Adipocyte (in vitro differentiated cells): ENCODE measurements around the gene RPN2.

Source experiments
- DNase-seq: peaks from one replicate; pipeline ENCODE4 v3.0.0-alpha.2; 2015; ENCODE audit warnings: low read depth
- H3K27me3 ChIP-seq: replicated peaks from 2 replicates; pipeline ENCODE4 v1.7.0; 2013; ENCODE audit warnings: mild to moderate bottlenecking, low read length, moderate library complexity; ENCODE audit not compliant: control insufficient read depth, insufficient read depth
- H3K36me3 ChIP-seq: 2 replicates; pipeline ENCODE4 v1.7.0; 2013; ENCODE audit warnings: low read length, mild to moderate bottlenecking, moderate library complexity; ENCODE audit not compliant: control insufficient read depth, insufficient read depth, severe bottlenecking
- H3K4me1 ChIP-seq: 2 replicates; pipeline ENCODE4 v1.7.0; 2013; ENCODE audit warnings: mild to moderate bottlenecking, low read length, moderate library complexity; ENCODE audit not compliant: control insufficient read depth, insufficient read depth
- H3K4me3 ChIP-seq: 2 replicates; pipeline ENCODE4 v1.7.0; 2013; ENCODE audit warnings: mild to moderate bottlenecking, low read length, moderate library complexity
- H3K9ac ChIP-seq: 2 replicates; pipeline ENCODE4 v1.7.0; 2013; ENCODE audit warnings: mild to moderate bottlenecking, low read length, moderate library complexity
- H3K9me3 ChIP-seq: 2 replicates; pipeline ENCODE4 v1.7.0; 2013; ENCODE audit warnings: mild to moderate bottlenecking, low read length, moderate library complexity; ENCODE audit not compliant: control insufficient read depth

Gene RPN2

GRCh38 chr20:37288091-37288490 lies 109.0 kb downstream of the RPN2 start:
- H3K27me3 ChIP-seq = no peaks in the 10 kb centered on the region
- peaks cover 29% of the 10 kb centered on the region for H3K4me1 ChIP-seq
- H3K36me3 ChIP-seq = peaks cover 5% of the 10 kb centered on the region
- no peak overlapping the region for H3K4me3 ChIP-seq
- no peak for DNase-seq
- H3K9ac ChIP-seq = no peak overlapping the region
- H3K9me3 ChIP-seq = no peaks in the 10 kb centered on the region

- DNase-seq = no peak
Measured at GRCh38 chr20:37290158-37290810, 111.2 kb downstream of the RPN2 start.

More at GRCh38 chr20:37290158-37290810, 111.2 kb downstream of the RPN2 start:
- Histone ChIP-seq H3K4me1 (peaks cover 42% of the 10 kb centered on the region), H3K9ac (peak overlapping the region; percentile 99), H3K27me3 (no peaks in the 10 kb centered on the region), H3K36me3 (peaks cover 5% of the 10 kb centered on the region), H3K9me3 (no peaks in the 10 kb centered on the region), H3K4me3 (peak overlapping the region; percentile 93)
